ENCODE measurements around the gene PKP4.

DNA sequence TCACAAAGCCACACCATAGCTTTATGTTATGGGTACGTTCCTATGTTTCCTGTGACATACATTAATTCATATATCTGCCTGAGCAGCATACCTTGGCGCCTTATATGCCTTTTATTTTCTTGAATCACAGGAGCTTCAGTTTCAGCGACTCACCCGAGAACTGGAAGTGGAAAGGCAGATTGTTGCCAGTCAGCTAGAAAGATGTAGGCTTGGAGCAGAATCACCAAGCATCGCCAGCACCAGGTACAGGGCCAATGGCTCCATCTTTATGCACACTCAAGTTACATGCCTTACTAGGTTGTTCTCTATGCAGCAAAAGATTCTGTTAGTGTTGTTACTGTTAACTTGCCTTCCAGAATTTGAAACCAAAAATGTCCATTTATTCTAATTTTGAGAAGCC lies 120.4 kb downstream of the PKP4 start:
- TF ChIP-seq FOXP2 (optimal IDR thresholded peaks at IDR 0.05; ENCODE audit: control extremely low read depth, extremely low read length, insufficient read depth) (no peak), EZH2 (IDR thresholded peaks at IDR 0.05) (no peak)
